T-cell (primary cell): ENCODE measurements around the gene PRH1. TPM values are rescaled to one million over a fixed set of nuclear protein-coding genes. Genes with fewer than 3 reads are reported as not detected.

ENCODE experiments used
- total RNA-seq, 35 experiments: library from RNA in 6 of 35; stranded (reverse) in 6 of 35; fragments of 120-200 nt in 1 of 35; gene quantifications; one replicate each; pipeline versions ENCODE4 v1.2.1 to v1.2.4 and lab custom pipeline; 2013 to 2026

Gene PRH1
- total RNA-seq, 5 donors from 2014 or later (not counting 1 experiment from before 2014, with no cell fraction given) = 19.2 to 42.4 (median 24.7) TPM

Other genes with a start within 250 kb of the PRH1 start
- gene STYK1, start 210.2 kb downstream of the PRH1 start, total RNA-seq = 1 to 10 TPM in 1 of 5 donors, under 1 TPM in 4; 0.20 to 1.8 (median 0.39) TPM
- gene YBX3, start 160.9 kb downstream of the PRH1 start, total RNA-seq = 100 to 1,000 TPM in 1 of 5 donors, 10 to 100 TPM in 4; 14.8 to 101 (median 44.2) TPM
- not detected for gene TAS2R7, start 81.6 kb downstream of the PRH1 start, total RNA-seq
- not detected for gene TAS2R8, start 77.0 kb downstream of the PRH1 start, total RNA-seq
- gene TAS2R9, start 74.1 kb downstream of the PRH1 start, total RNA-seq = not detected
- 1 to 10 TPM in 2 of 5 donors, under 1 TPM in 1, not detected in 2; 0.33 to 1.3 (median 1.2) TPM for gene TAS2R10, start 57.9 kb downstream of the PRH1 start, total RNA-seq
- 1 to 10 TPM in 4 of 5 donors, under 1 TPM in 1; 0.73 to 3.8 (median 2.2) TPM for gene PRR4, start 34.8 kb downstream of the PRH1 start, total RNA-seq
- 1 to 10 TPM in 4 of 5 donors, under 1 TPM in 1; 0.79 to 1.5 (median 1.2) TPM for gene TAS2R13, start 25.3 kb upstream of the PRH1 start, total RNA-seq
- gene PRH2, start 45.0 kb upstream of the PRH1 start, total RNA-seq = not detected
- gene TAS2R14, start 55.0 kb upstream of the PRH1 start, total RNA-seq = 1 to 10 TPM; 2.4 to 3.5 (median 2.7) TPM
- gene TAS2R50, start 102.7 kb upstream of the PRH1 start, total RNA-seq = 1 to 10 TPM in 4 of 5 donors, under 1 TPM in 1; 0.61 to 2.2 (median 1.5) TPM
- 1 to 10 TPM; 1.7 to 3.0 (median 2.6) TPM for gene TAS2R20, start 114.0 kb upstream of the PRH1 start, total RNA-seq
- 1 to 10 TPM; 1.4 to 6.7 (median 2.4) TPM for gene TAS2R19, start 138.4 kb upstream of the PRH1 start, total RNA-seq
- 1 to 10 TPM; 2.4 to 4.3 (median 3.6) TPM for gene TAS2R31, start 147.2 kb upstream of the PRH1 start, total RNA-seq
- 1 to 10 TPM in 4 of 5 donors, under 1 TPM in 1; 0.82 to 3.6 (median 1.4) TPM for gene TAS2R46, start 178.0 kb upstream of the PRH1 start, total RNA-seq
- 1 to 10 TPM in 4 of 5 donors, under 1 TPM in 1; 0.35 to 5.2 (median 1.8) TPM for gene TAS2R43, start 208.1 kb upstream of the PRH1 start, total RNA-seq